ENCODE measurements around the gene MEIOB. TPM values are rescaled to one million over a fixed set of nuclear protein-coding genes. Genes with fewer than 3 reads are reported as not detected.
"Not testable (repeated sequence)": the region's sequence is repeated elsewhere in the genome, so short reads cannot be mapped to it uniquely, and the experiment has no call there.

The MEIOB gene
- not detected for total RNA-seq

DNA sequence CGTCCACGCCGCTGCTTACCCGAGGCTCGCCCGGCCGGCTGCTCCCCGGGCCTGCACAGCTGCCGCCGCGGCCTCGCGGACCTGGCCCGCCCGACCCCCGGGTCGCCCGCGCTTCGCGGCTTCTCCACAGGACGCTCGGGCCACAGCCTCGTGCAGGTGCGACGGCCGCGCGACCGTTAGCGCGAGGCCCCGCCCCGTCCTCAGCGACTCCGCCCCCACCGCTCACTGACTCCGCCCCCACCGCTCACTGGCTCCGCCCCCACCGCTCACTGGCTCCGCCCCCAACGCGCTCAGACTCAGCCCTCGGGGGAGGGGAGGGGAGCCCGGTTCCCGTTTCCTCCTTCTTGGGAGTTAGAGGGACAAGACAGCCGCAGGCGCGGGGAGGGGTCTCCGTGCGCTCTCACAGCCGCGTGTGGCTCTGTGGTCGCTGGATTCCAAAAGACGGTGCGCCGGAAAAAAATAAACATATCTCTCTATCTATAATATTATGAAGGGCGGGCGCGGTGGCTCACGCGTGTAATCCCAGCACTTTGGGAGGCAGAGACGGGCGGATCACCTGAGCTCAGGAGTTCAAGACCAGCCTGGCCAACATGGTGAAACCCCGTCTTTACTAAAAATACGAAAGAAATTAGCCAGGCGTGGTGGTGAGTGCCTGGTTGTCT is at the start of gene MEIOB:
MEIOB (minus strand) TSS at position 191 of the 662 bp plus-strand sequence. CDS start 3,989 bp downstream, outside the sequence.
- POLR2A ChIA-PET, result interaction anchor here (0.6 kb wide), 1 partner anchor 67 kb away, joined by 3 read pairs; no protein-coding TSS in a partner anchor
- CTCF ChIA-PET, result no interaction called here

GRCh38 chr16:1920727-1921171 is 48.8 kb upstream of the MEIOB start:
- ChIA-PET CTCF (no interaction called here), POLR2A (no interaction called here)

DNA sequence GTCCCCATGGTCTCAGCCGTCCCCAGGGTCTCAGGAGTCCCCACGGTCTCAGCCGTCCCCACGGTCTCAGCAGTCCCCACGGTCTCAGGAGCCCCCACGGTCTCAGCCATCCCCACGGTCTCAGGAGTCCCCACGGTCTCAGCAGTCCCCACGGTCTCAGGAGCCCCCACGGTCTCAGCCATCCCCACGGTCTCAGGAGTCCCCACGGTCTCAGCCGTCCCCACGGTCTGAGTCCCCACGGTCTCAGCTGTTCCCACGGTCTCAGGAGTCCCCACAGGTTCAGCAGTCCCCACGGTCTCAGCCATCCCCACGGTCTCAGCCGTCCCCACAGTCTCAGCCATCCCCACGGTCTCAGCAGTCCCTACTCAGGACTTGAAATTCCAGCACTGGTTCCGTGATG is 48.2 kb upstream of the MEIOB start:
- CTCF ChIA-PET, POLR2A ChIA-PET: not testable (repeated sequence)

GRCh38 chr16:1919327-1919998 is 47.5 kb upstream of the MEIOB start:
- ChIA-PET POLR2A (no interaction called here), CTCF (no interaction called here)

GRCh38 chr16:1918351-1919326 is 46.7 kb upstream of the MEIOB start, which contains the start of gene HS3ST6:
TSS of gene HS3ST6 (minus strand) at chr16:1918415. CDS start at chr16:1918323, 92 bp downstream.
- ChIA-PET CTCF (no interaction called here), POLR2A (no interaction called here)

DNA sequence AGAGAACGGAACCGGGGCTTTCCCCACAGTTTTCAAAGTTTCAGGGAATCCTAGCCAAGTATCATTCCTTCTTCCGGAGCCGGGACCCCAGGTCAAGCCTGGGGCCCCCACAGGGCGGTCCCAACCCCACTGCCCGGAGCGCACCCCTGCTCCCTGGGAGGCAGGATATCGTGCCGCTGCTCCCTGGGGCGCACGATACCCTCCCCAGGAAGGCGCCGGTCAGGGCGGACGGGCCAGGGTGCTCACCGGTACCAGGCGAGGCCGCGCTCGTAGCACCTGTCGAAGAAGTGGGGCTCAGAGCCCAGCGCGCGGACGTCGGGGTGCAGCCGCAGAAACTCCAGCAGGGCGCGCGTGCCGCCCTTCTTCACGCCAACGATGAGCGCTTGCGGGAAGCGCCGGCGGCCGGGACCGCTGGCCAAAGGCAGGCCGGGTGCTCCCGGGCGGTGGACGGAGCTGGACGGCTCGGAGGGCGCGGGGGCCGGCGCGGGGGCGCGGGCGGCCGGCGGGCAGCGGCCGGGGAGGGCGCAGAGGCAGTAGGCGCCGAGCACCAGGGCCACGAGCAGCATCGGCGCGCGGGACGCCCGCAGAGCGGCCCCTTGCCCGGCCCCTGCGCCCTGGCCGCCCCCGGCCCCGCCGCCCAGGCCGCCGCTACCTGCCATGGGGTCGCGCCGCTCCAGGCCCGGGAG is 45.8 kb upstream of the MEIOB start:
- CTCF ChIA-PET, result no interaction called here
- POLR2A ChIA-PET, result no interaction called here

DNA sequence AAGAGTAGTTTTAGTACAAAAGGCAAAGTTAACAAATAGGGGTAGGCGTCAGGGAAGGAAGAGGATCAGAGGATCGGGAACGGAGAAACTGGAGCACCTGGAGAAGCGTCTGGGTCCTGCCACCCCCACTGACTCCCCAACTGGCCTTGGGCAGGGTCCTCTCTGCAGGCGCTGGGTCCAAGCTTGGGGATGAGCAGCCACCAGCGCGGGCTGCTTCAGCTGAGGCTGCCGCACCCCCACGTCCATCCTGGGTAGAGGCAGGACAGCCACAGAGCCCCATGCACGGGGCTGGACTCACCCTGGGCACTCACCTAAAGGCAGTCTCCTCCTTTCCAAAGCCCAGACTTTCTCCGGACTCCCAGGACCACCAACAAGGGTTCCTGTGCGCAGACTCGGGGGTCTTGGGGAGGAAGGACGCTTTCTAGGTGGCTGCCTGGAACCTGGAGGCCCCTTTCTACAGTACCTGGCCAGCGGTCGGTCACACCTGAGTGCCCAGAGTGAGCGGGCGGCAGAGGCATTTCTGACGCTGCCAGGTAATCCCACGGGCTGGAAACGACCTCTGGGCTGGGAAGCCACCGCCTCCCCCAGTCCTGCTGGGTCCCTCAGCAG is 45.2 kb upstream of the MEIOB start:
- POLR2A ChIA-PET, result no interaction called here

GRCh38 chr16:1916640-1916990 is 44.7 kb upstream of the MEIOB start:
- CTCF ChIA-PET, result no interaction called here
- POLR2A ChIA-PET, result no interaction called here

More for the DNA sequence above, 45.2 kb upstream of the MEIOB start:
- CTCF ChIA-PET, result no interaction called here

GRCh38 chr16:1915732-1916639 is 44.0 kb upstream of the MEIOB start:
- ChIA-PET POLR2A (no interaction called here), CTCF (no interaction called here)

- ChIA-PET CTCF (interaction anchor here (1.3 kb wide), 1 partner anchor 9 kb away, joined by 5 read pairs; no protein-coding TSS in a partner anchor), POLR2A (no interaction called here)
Observed at GRCh38 chr16:1914988-1915387, 43.0 kb upstream of the MEIOB start.

DNA sequence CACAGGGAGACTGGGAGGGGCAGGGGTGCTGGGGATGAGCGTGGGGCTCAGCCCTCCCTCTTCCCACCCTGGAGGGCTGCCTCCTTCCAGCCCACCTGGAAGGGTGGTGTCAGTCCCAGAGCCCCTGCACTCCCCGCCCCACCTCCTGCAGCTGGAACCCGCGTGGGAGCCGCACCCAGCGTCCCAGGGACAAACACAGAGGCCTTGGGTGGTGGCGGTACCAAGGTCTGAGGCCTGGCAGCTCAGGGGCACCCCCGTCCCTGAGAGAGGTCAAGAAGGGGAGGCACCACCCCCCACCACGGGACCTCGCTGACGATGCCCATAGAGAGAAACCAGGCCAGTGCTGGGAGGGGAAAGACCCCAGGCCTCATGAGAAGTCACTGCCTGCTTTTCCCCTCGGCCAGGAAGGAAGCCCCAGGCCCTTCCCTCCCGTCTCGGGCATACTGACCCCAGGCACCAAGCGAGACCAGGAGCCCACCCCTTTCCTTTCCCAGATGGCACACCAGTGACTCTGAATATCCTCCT is 42.2 kb upstream of the MEIOB start:
- POLR2A ChIA-PET, result no interaction called here
- CTCF ChIA-PET, result interaction anchor here (1.3 kb wide), 1 partner anchor 9 kb away, joined by 5 read pairs; no protein-coding TSS in a partner anchor

GRCh38 chr16:1913327-1914083 is 41.5 kb upstream of the MEIOB start:
- ChIA-PET CTCF (interaction anchor here (1.3 kb wide), 1 partner anchor 10 kb away, joined by 5 read pairs; no protein-coding TSS in a partner anchor), POLR2A (no interaction called here)

DNA sequence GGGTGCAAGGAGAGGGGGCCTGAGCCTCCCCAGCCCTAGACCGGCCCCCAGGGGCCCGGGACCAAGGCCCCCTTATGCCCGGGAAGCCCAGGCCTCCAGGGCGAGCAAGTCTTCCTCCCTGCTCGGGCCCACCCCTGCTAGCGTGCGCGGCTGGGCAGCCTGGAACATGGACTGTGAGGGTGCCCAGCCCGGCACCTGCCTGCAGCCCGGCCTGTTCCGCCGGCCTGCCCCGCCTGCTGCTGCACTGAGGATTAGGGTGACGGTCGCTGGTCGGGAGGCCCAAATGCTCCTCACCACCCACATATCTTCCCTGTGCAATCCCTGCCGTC is 40.2 kb upstream of the MEIOB start:
- ChIA-PET CTCF (no interaction called here), POLR2A (no interaction called here)

DNA sequence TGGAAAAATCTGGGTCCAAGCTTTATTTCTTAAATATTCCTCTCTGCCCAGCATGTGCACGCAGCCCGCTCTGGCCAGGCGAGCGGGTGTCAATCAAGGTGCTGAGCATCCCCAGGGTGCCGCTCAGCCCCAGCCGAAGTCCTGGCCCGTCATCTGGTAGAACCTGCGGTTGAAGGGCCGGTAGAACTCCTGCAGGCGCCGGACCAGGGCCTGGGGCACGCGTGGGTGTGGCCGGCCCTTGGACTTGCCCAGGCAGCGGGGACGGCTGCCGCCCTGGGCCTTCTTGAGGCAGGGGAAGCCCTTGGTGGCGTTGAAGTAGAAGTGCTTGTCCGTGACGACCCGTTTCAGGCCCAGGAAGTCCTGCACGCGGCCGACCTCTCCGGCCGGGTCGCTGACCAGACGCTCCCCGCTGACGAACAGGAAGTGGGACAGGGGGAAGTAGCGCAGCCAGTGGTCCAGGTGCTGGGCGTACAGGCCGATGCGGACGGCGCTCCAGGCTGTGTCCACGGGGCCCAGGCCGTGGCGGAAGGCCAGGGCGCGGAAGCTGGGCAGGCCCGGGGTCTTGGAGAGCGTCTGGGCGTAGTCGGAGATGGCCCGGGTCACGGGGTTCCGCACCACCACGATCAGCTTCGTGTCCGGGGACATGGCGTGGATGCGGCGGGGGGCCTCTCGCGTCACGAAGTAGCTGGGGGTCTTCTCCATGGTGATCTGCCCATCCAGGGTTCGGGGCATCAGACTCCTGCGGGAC is 39.7 kb upstream of the MEIOB start:
- ChIA-PET CTCF (no interaction called here), POLR2A (no interaction called here)

- POLR2A ChIA-PET, result interaction anchor here (0.5 kb wide), 1 partner anchor 9 kb away, joined by 7 read pairs; no protein-coding TSS in a partner anchor
- CTCF ChIA-PET, result no interaction called here
Observed at GRCh38 chr16:1909561-1910231, 37.7 kb upstream of the MEIOB start.

DNA sequence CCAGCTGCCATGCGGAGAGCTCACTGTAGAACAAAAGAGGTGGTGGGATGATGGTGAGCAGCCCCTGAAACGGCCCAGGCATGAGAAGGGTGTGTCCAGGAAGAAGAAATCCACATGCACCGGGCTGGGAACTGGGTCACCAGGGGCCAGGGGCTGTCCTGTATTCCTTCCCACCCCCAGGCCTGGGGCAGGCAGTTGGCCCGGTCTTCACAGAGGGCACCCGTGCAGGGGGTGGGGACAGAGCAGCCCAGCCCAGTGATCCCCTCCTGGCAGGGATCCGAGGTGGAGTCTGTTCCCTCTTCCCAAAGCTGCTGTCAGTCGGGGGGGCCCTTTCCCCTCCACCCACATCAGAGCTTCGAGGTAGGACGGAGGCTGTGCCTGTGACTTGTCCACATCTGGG is 37.0 kb upstream of the MEIOB start:
- ChIA-PET POLR2A (no interaction called here), CTCF (interaction anchor here (0.9 kb wide), 1 partner anchor 20 kb away, joined by 4 read pairs; no protein-coding TSS in a partner anchor)
